IMR-90 (cell line): ENCODE data around the gene NOX4. TPM values are rescaled to one million over a fixed set of nuclear protein-coding genes. Genes with fewer than 3 reads are reported as not detected.

ENCODE experiments used
- ATAC-seq: fragments of 200-7000 bp; cut with Tn5 transposase; 2 replicates; pipeline ENCODE4 v1.9.1; 2020; ENCODE audit warnings: low read depth, mild to moderate bottlenecking, moderate library complexity
- BruUV-seq: library from RNA; stranded (reverse); fragments of 400-500 nt; replicated peaks from 2 replicates; lab custom pipeline; 2021; lab: Mats Ljungman, UMichigan
- CTCF ChIA-PET: fragments of 300-600 bp; formaldehyde crosslinking; extraction: SDS; loops from one replicate; lab custom pipeline; 2021; ENCODE audit warnings: antibody characterized with exemption; lab: Yijun Ruan, JAX
- POLR2A ChIA-PET: fragments of 300-600 bp; sonication (Branson Sonifier 250); formaldehyde crosslinking; loops from one replicate; lab custom pipeline; 2022; ENCODE audit warnings: antibody characterized with exemption; ENCODE audit not compliant: unreplicated experiment; lab: Charles Lee
- DNase-seq: peaks from one replicate; pipeline ENCODE4 v3.0.0; 2013
- H2AFZ ChIP-seq: replicated peaks from 2 replicates; pipeline ENCODE3; 2013; ENCODE audit warnings: low read length, mild to moderate bottlenecking; ENCODE audit not compliant: poor library complexity
- H2AK5ac ChIP-seq: 2 replicates; pipeline ENCODE4 v1.6.1; 2013; ENCODE audit warnings: low read depth, low read length, inconsistent platforms
- H2AK9ac ChIP-seq: replicated peaks from 2 replicates; pipeline ENCODE3; 2013; ENCODE audit warnings: mild to moderate bottlenecking, low read depth, low read length, moderate library complexity; ENCODE audit not compliant: poor library complexity
- H2BK120ac ChIP-seq: 2 replicates; pipeline ENCODE4 v1.6.1; 2013; ENCODE audit warnings: low read depth, low read length, inconsistent platforms
- H2BK15ac ChIP-seq: 3 replicates; pipeline ENCODE4 v1.6.1; 2013; ENCODE audit warnings: low read depth, low read length, inconsistent platforms
- H2BK20ac ChIP-seq: 2 replicates; pipeline ENCODE4 v1.6.1; 2013; ENCODE audit warnings: low read depth, mild to moderate bottlenecking, inconsistent platforms, low read length, moderate library complexity
- H2BK5ac ChIP-seq: 2 replicates; pipeline ENCODE4 v1.6.1; 2013; ENCODE audit warnings: mild to moderate bottlenecking, low read depth, low read length, inconsistent platforms; ENCODE audit not compliant: poor library complexity, severe bottlenecking
- H3K14ac ChIP-seq: replicated peaks from 2 replicates; pipeline ENCODE4 v1.6.1; 2013; ENCODE audit warnings: low read depth, low read length, inconsistent platforms
- H3K18ac ChIP-seq: 2 replicates; pipeline ENCODE4 v1.6.1; 2013; ENCODE audit warnings: low read depth, low read length, control low read depth
- H3K23ac ChIP-seq: 2 replicates; pipeline ENCODE4 v1.6.1; 2013; ENCODE audit warnings: low read depth, low read length, inconsistent platforms
- H3K27ac ChIP-seq: 2 replicates; pipeline ENCODE4 v1.5.1; 2013; ENCODE audit warnings: mild to moderate bottlenecking, control low read depth, low read length; ENCODE audit not compliant: insufficient read depth
- H3K27me3 ChIP-seq: 2 replicates; pipeline ENCODE4 v1.6.1; 2013; ENCODE audit warnings: low read length; ENCODE audit not compliant: control insufficient read depth, insufficient read depth
- H3K36me3 ChIP-seq: 2 replicates; pipeline ENCODE4 v1.6.1; 2013; ENCODE audit warnings: low read length, mixed read lengths; ENCODE audit not compliant: control insufficient read depth, insufficient read depth
- H3K4ac ChIP-seq: 2 replicates; pipeline ENCODE4 v1.6.1; 2013; ENCODE audit warnings: low read depth, low read length, inconsistent platforms
- H3K4me1 ChIP-seq: 2 replicates; pipeline ENCODE4 v1.6.1; 2013; ENCODE audit warnings: low read length, mixed read lengths; ENCODE audit not compliant: control insufficient read depth, insufficient read depth
- H3K4me2 ChIP-seq: 2 replicates; pipeline ENCODE4 v1.6.1; 2013; ENCODE audit warnings: low read depth, mild to moderate bottlenecking, control low read depth, low read length, moderate library complexity
- H3K4me3 ChIP-seq: 2 replicates; pipeline ENCODE4 v1.5.1; 2013; ENCODE audit warnings: low read depth, mild to moderate bottlenecking, control low read depth, low read length, moderate library complexity; ENCODE audit not compliant: insufficient read depth
- H3K56ac ChIP-seq: 2 replicates; pipeline ENCODE4 v1.6.1; 2013; ENCODE audit warnings: low read length, inconsistent platforms; ENCODE audit not compliant: insufficient read depth; ENCODE audit errors: extremely low read depth
- H3K79me1 ChIP-seq, 2 experiments: 2 replicates each; pipeline ENCODE4 v1.6.1; 2013; ENCODE audit warnings: low read length in 2 of 2, inconsistent platforms in 1 of 2, low read depth in 1 of 2
- H3K9ac ChIP-seq: 2 replicates; pipeline ENCODE4 v1.6.1; 2013; ENCODE audit warnings: low read depth, low read length, control low read depth
- H3K9me1 ChIP-seq: 2 replicates; pipeline ENCODE4 v1.6.1; 2013; ENCODE audit warnings: low read length, inconsistent platforms; ENCODE audit not compliant: insufficient read depth
- H3K9me3 ChIP-seq: 2 replicates; pipeline ENCODE4 v1.6.1; 2013; ENCODE audit warnings: low read length; ENCODE audit not compliant: control insufficient read depth, insufficient read depth
- H4K20me1 ChIP-seq: 2 replicates; pipeline ENCODE4 v1.6.1; 2013; ENCODE audit warnings: low read length, inconsistent platforms; ENCODE audit not compliant: insufficient read depth
- H4K5ac ChIP-seq: 2 replicates; pipeline ENCODE4 v1.6.1; 2013; ENCODE audit warnings: mild to moderate bottlenecking, low read depth, low read length, control low read depth
- H4K8ac ChIP-seq, 2 experiments: 2 replicates each; pipeline ENCODE4 v1.6.1; 2013; ENCODE audit warnings: low read depth in 2 of 2, low read length in 2 of 2, control low read depth in 1 of 2, inconsistent platforms in 1 of 2
- H4K91ac ChIP-seq: 2 replicates; pipeline ENCODE4 v1.6.1; 2013; ENCODE audit warnings: low read depth, low read length, inconsistent platforms; ENCODE audit not compliant: insufficient read depth
- BHLHE40 ChIP-seq: fragments of 150-350 bp; IDR thresholded peaks from 2 replicates; pipeline ENCODE4 v1.6.1; 2016; ENCODE audit warnings: mild to moderate bottlenecking, low read depth, low read length
- CEBPB ChIP-seq: IDR thresholded peaks from 2 replicates; pipeline ENCODE4 v1.6.1; 2012; ENCODE audit warnings: low read depth, low read length, improper control_type of control experiment
- CTCF ChIP-seq: conservative IDR thresholded peaks from 2 replicates; pipeline ENCODE4 v1.5.1; 2012; ENCODE audit warnings: mild to moderate bottlenecking, low read depth, low read length, improper control_type of control experiment
- FOS ChIP-seq: fragments of 150-350 bp; IDR thresholded peaks from 2 replicates; pipeline ENCODE4 v1.6.1; 2016; ENCODE audit warnings: low read depth, low read length
- MAFK ChIP-seq: IDR thresholded peaks from 2 replicates; pipeline ENCODE4 v1.6.1; 2012; ENCODE audit warnings: low read depth, low read length, improper control_type of control experiment
- MAZ ChIP-seq: IDR thresholded peaks from 2 replicates; pipeline ENCODE4 v1.6.1; 2012; ENCODE audit warnings: low read depth, mild to moderate bottlenecking, low read length, improper control_type of control experiment, moderate library complexity, borderline replicate concordance
- RCOR1 ChIP-seq: IDR thresholded peaks from 2 replicates; pipeline ENCODE4 v1.6.1; 2012; ENCODE audit warnings: mild to moderate bottlenecking, low read length, improper control_type of control experiment; ENCODE audit not compliant: insufficient replicate concordance
- WGBS, 2 experiments: methylation state at CpG; one replicate each; pipeline versions ENCODE4 v1.1.5 to v1.1.7; 2013; ENCODE audit warnings: missing lambda C conversion rate in 2 of 2; ENCODE audit not compliant: insufficient read length in 1 of 2; ENCODE audit errors: extremely low coverage in 2 of 2; 5-methylcytosine and 5-hydroxymethylcytosine counted together
- dilution Hi-C: fragments of 300-500 bp; cut with HindIII; formaldehyde crosslinking; loops from one replicate; pipeline ENCODE4 v1.14.3; 2018; ENCODE audit warnings: low sequenced_read_pairs; ENCODE audit not compliant: unreplicated experiment
- in situ Hi-C: fragments of 300-500 bp; cut with MboI; formaldehyde crosslinking; loops from 3 replicates; pipeline ENCODE4 v1.14.3; 2019; ENCODE audit warnings: low sequenced_read_pairs, inconsistent platforms, mixed read lengths
- intact Hi-C: fragments of 100-400 bp; cut with micrococcal nuclease; formaldehyde crosslinking; loops from 2 replicates; pipeline ENCODE4 v1.10.0; 2022
- polyA plus RNA-seq, 3 experiments: library from polyadenylated mRNA; depleted of rRNA; stranded (reverse); fragments of >200 nt; gene quantifications; 2 replicates each; pipeline ENCODE4 v1.2.3, GENCODE V29; 2012; ENCODE audit warnings: low replicate concordance in 1 of 3
- total RNA-seq: library from RNA; depleted of rRNA; stranded (reverse); fragments of >200 nt; gene quantifications from 2 replicates; pipeline ENCODE4 v1.2.3, GENCODE V29; 2012

NOX4 gene
- total and polyA plus RNA-seq, 2 of the 4 experiments (the other 2 are of a cell fraction): 4.7 to 11.7 TPM

GRCh38 chr11:89495951-89496350, 4.8 kb upstream of the NOX4 start:
- TF ChIP-seq CEBPB (peak; percentile 53; the same call in 1 of the 2 replicates), CTCF (no peak), BHLHE40 (0 out of 2 replicates have a peak, but pooled peaks have one; percentile 9), MAZ (no peak), RCOR1 (peak; percentile 89), FOS (peak; percentile 93), MAFK (no peak)
- H2BK20ac ChIP-seq: peak overlapping the region; percentile 40; the same call in 1 of the 2 replicates
- peak; percentile 63 for ATAC-seq
- in situ Hi-C loops (no loop called here), intact Hi-C loops (no loop called here), dilution Hi-C loops (no loop called here)
- peak overlapping the region; percentile 95 for H2BK5ac ChIP-seq
- H3K36me3 ChIP-seq: no peaks in the 10 kb centered on the region
- H3K9me1 ChIP-seq: 0 out of 2 replicates have a peak, but pooled peaks cover 4% of the 10 kb centered on the region
- peaks cover 9% of the 10 kb centered on the region for H3K4me1 ChIP-seq
- H2AK9ac ChIP-seq: no peak overlapping the region
- no peaks in the 10 kb centered on the region for H3K9me3 ChIP-seq
- no peak overlapping the region for H2AFZ ChIP-seq
- H4K5ac ChIP-seq: peak overlapping the region; percentile 56; the same call in 1 of the 2 replicates
- H2BK15ac ChIP-seq: no peak overlapping the region
- H2BK120ac ChIP-seq: peak overlapping the region; percentile 12; the same call in 1 of the 2 replicates
- peak overlapping the region; percentile 49; the same call in 1 of the 2 replicates for H3K18ac ChIP-seq
- H3K4me3 ChIP-seq: no peak overlapping the region
- WGBS, 2 experiments: 0% methylated on average over 1 of the region's 3 CpGs; no CpG with 5 or more reads in 1 of the 2 experiments
- no peak overlapping the region for H3K14ac ChIP-seq
- peak overlapping the region; percentile 5; the same call in 1 of the 2 replicates for H4K91ac ChIP-seq
- ChIA-PET CTCF (no interaction called here), POLR2A (no interaction called here)
- H2AK5ac ChIP-seq: no peak overlapping the region
- H3K4ac ChIP-seq: peak overlapping the region; percentile 20; the same call in 1 of the 2 replicates
- BruUV-seq: no TSS peak
- peak overlapping the region; percentile 59; the same call in 1 of the 2 replicates for H3K4me2 ChIP-seq
- DNase-seq: peak; percentile 93
- no peak overlapping the region for H3K9ac ChIP-seq
- H4K8ac ChIP-seq: no peak overlapping the region
- no peak overlapping the region for H3K27ac ChIP-seq
- H4K20me1 ChIP-seq: no peaks in the 10 kb centered on the region
- H3K27me3 ChIP-seq: no peaks in the 10 kb centered on the region
- no peak overlapping the region for H3K56ac ChIP-seq
- no peak overlapping the region for H3K23ac ChIP-seq
- peaks cover 1 to 4% of the 10 kb centered on the region in 2 experiments; a peak in 2 of 4 replicates for H3K79me1 ChIP-seq
